Femur (tissue), 1 donor: ENCODE results near the gene NUP210L.

Experiments
- DNase-seq: peaks from one replicate; pipeline ENCODE4 v3.0.0-alpha.2; 2017

The NUP210L gene

GRCh38 chr1:153962088-153963029, 192.5 kb downstream of the NUP210L start:
- DNase-seq: no peak

GRCh38 chr1:153961421-153961820, 193.5 kb downstream of the NUP210L start:
- no peak for DNase-seq

GRCh38 chr1:153960206-153960605, 194.7 kb downstream of the NUP210L start:
- no peak for DNase-seq

- DNase-seq: no peak
These were observed 195.4 kb downstream of the NUP210L start for GRCh38 chr1:153959454-153959853.

GRCh38 chr1:153958961-153959260, 196.0 kb downstream of the NUP210L start:
- DNase-seq: no peak

- DNase-seq: peak; percentile 99
These were observed 196.5 kb downstream of the NUP210L start, which contains the start of gene CRTC2 for GRCh38 chr1:153958111-153958960. CRTC2 (minus strand) TSS chr1:153958612; CDS start chr1:153958497, 115 bp downstream.

GRCh38 chr1:153957744-153958110, 197.1 kb downstream of the NUP210L start:
- DNase-seq: no peak

GRCh38 chr1:153956997-153957715, 197.7 kb downstream of the NUP210L start:
- no peak for DNase-seq

GRCh38 chr1:153954826-153955225, 200.0 kb downstream of the NUP210L start:
- DNase-seq: no peak

- no peak for DNase-seq
These were observed 201.0 kb downstream of the NUP210L start for GRCh38 chr1:153953859-153954365.

GRCh38 chr1:153951801-153952200, 203.1 kb downstream of the NUP210L start:
- no peak for DNase-seq

GRCh38 chr1:153951183-153951582, 203.7 kb downstream of the NUP210L start:
- no peak for DNase-seq

- DNase-seq: peak; percentile 89
These were observed 208.1 kb downstream of the NUP210L start, which contains the start of gene DENND4B for GRCh38 chr1:153946622-153947241. DENND4B (minus strand) TSS chr1:153946718; CDS start chr1:153944374, 2,344 bp downstream.

- DNase-seq: peak; percentile 85
These were observed 208.9 kb downstream of the NUP210L start for GRCh38 chr1:153945795-153946621.

- DNase-seq: peak; percentile 61
These were observed 209.6 kb downstream of the NUP210L start for GRCh38 chr1:153945131-153945794.

- DNase-seq: no peak
These were observed 210.1 kb downstream of the NUP210L start for GRCh38 chr1:153944827-153945117.

- DNase-seq: no peak
These were observed 210.7 kb downstream of the NUP210L start for GRCh38 chr1:153944005-153944826.

- DNase-seq: no peak
These were observed 211.9 kb downstream of the NUP210L start for GRCh38 chr1:153942766-153943549.
